ENCODE results near the gene SPON1. TPM values are rescaled to one million over a fixed set of nuclear protein-coding genes. Genes with fewer than 3 reads are reported as not detected.

The SPON1 gene
- total and polyA plus RNA-seq, 2 experiments from 2014 or later: 2.9 to 6.4 TPM

DNA sequence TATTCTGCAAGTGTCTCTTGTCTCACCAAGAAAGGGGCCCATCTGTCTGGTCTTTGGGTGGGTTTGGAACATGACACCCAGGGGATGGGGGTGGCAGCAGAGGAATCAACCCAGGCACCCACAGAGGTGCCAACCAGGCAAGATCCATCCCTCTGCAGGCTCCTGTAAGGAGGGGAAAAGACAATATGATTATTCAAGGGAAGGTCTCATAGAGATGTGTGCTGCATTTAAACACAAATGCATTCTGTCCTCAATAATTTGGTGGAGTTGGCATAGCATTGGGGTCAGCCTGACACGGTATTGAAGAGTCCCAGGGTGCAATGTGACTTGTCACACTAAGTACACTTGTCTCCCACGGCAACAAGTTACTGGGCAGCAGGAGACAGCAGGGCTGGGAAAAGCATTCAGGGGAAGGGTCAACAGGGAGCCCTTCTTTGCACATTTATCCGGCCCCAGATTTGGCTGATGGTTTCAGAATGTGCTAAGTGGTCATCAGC lies 33.1 kb upstream of the SPON1 start:
- Mint-ChIP-seq H3K4me3 (no peak overlapping the region), H3K27ac (no peak overlapping the region), H3K36me3 (ENCODE audit: low read depth) (no peaks in the 10 kb centered on the region), H3K4me1 (peaks cover 19% of the 10 kb centered on the region), H3K9me3 (peaks cover 3% of the 10 kb centered on the region; the same call in 2 of the 3 replicates), H3K27me3 (ENCODE audit: insufficient read depth, low read depth, poor library complexity) (peaks cover 3% of the 10 kb centered on the region)
- Histone ChIP-seq H3K27ac (ENCODE audit: low read depth) (no peak overlapping the region), H3K4me1 (ENCODE audit: insufficient read depth) (peaks cover 12% of the 10 kb centered on the region), H3K79me2 (replicated peaks; ENCODE audit: insufficient read depth) (no peaks in the 10 kb centered on the region), H3F3A (replicated peaks; ENCODE audit: low read depth) (no peaks in the 10 kb centered on the region), H3K4me2 (no peak overlapping the region), H4K20me1 (replicated peaks; ENCODE audit: insufficient read depth) (no peaks in the 10 kb centered on the region), H3K9me2 (ENCODE audit: insufficient read depth) (no peaks in the 10 kb centered on the region), H3K4me3 (no peak overlapping the region), H2AFZ (no peak overlapping the region), H3K36me3 (ENCODE audit: insufficient read depth) (0 out of 2 replicates have a peak, but pooled peaks cover 4% of the 10 kb centered on the region), H3K27me3 (ENCODE audit: insufficient read depth) (no peaks in the 10 kb centered on the region)
- ATAC-seq (no peak), DNase-seq (ENCODE audit: low spot score) (no peak)
- TF ChIP-seq STAT1 (IDR thresholded peaks at IDR 0.05; ENCODE audit: unreplicated experiment) (no peak), POLR2AphosphoS5 (IDR thresholded peaks at IDR 0.05; ENCODE audit: low read depth) (no peak), EZH2phosphoT487 (IDR thresholded peaks at IDR 0.05; ENCODE audit: unreplicated experiment) (no peak)
- TF ChIP-seq, protein P1, sequence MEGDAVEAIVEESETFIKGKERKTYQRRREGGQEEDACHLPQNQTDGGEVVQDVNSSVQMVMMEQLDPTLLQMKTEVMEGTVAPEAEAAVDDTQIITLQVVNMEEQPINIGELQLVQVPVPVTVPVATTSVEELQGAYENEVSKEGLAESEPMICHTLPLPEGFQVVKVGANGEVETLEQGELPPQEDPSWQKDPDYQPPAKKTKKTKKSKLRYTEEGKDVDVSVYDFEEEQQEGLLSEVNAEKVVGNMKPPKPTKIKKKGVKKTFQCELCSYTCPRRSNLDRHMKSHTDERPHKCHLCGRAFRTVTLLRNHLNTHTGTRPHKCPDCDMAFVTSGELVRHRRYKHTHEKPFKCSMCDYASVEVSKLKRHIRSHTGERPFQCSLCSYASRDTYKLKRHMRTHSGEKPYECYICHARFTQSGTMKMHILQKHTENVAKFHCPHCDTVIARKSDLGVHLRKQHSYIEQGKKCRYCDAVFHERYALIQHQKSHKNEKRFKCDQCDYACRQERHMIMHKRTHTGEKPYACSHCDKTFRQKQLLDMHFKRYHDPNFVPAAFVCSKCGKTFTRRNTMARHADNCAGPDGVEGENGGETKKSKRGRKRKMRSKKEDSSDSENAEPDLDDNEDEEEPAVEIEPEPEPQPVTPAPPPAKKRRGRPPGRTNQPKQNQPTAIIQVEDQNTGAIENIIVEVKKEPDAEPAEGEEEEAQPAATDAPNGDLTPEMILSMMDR (conservative IDR thresholded peaks at IDR 0.05; ENCODE audit: low read depth in 2 of 2): no peak
- TF ChIP-seq, protein P2, sequence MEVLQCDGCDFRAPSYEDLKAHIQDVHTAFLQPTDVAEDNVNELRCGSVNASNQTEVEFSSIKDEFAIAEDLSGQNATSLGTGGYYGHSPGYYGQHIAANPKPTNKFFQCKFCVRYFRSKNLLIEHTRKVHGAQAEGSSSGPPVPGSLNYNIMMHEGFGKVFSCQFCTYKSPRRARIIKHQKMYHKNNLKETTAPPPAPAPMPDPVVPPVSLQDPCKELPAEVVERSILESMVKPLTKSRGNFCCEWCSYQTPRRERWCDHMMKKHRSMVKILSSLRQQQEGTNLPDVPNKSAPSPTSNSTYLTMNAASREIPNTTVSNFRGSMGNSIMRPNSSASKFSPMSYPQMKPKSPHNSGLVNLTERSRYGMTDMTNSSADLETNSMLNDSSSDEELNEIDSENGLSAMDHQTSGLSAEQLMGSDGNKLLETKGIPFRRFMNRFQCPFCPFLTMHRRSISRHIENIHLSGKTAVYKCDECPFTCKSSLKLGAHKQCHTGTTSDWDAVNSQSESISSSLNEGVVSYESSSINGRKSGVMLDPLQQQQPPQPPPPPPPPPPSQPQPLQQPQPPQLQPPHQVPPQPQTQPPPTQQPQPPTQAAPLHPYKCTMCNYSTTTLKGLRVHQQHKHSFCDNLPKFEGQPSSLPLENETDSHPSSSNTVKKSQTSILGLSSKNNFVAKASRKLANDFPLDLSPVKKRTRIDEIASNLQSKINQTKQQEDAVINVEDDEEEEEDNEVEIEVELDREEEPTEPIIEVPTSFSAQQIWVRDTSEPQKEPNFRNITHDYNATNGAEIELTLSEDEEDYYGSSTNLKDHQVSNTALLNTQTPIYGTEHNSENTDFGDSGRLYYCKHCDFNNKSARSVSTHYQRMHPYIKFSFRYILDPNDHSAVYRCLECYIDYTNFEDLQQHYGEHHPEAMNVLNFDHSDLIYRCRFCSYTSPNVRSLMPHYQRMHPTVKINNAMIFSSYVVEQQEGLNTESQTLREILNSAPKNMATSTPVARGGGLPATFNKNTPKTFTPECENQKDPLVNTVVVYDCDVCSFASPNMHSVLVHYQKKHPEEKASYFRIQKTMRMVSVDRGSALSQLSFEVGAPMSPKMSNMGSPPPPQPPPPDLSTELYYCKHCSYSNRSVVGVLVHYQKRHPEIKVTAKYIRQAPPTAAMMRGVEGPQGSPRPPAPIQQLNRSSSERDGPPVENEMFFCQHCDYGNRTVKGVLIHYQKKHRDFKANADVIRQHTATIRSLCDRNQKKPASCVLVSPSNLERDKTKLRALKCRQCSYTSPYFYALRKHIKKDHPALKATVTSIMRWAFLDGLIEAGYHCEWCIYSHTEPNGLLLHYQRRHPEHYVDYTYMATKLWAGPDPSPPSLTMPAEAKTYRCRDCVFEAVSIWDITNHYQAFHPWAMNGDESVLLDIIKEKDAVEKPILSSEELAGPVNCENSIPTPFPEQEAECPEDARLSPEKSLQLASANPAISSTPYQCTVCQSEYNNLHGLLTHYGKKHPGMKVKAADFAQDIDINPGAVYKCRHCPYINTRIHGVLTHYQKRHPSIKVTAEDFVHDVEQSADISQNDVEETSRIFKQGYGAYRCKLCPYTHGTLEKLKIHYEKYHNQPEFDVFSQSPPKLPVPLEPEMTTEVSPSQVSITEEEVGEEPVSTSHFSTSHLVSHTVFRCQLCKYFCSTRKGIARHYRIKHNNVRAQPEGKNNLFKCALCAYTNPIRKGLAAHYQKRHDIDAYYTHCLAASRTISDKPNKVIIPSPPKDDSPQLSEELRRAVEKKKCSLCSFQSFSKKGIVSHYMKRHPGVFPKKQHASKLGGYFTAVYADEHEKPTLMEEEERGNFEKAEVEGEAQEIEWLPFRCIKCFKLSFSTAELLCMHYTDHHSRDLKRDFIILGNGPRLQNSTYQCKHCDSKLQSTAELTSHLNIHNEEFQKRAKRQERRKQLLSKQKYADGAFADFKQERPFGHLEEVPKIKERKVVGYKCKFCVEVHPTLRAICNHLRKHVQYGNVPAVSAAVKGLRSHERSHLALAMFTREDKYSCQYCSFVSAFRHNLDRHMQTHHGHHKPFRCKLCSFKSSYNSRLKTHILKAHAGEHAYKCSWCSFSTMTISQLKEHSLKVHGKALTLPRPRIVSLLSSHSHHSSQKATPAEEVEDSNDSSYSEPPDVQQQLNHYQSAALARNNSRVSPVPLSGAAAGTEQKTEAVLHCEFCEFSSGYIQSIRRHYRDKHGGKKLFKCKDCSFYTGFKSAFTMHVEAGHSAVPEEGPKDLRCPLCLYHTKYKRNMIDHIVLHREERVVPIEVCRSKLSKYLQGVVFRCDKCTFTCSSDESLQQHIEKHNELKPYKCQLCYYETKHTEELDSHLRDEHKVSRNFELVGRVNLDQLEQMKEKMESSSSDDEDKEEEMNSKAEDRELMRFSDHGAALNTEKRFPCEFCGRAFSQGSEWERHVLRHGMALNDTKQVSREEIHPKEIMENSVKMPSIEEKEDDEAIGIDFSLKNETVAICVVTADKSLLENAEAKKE (CRISPR knock-in tag; IDR thresholded peaks at IDR 0.05): no peak
